ENCODE measurements around the gene BIN2.

DNA sequence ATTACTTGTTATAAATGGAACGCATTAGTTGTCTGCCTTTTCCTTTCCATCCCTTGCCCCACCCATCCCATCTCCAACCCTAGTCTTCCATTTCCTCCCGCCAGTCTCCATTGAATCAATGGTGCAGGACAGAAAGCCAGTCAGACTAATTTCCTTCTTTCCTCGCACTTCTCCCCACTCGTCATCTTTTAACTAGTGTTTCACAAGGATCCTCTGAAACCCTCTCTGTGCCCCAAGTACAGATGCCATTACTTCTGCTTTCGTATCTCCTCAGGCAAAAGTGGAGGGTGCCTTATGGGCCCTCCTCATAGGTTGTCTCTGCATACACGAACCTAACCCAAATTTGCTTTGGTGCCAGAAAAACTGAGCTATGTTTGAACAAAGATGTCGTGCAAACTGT is 81.1 kb downstream of the BIN2 start:
- TF ChIP-seq FOXP2 (optimal IDR thresholded peaks at IDR 0.05; ENCODE audit: control extremely low read depth, extremely low read length, insufficient read depth) (no peak), POLR2AphosphoS5 (IDR thresholded peaks at IDR 0.05; ENCODE audit: borderline replicate concordance, low read depth, low read length) (no peak)
